Astrocyte (in vitro differentiated cells and primary cell): ENCODE results near the gene SH3GL3. TPM values are rescaled to one million over a fixed set of nuclear protein-coding genes. Genes with fewer than 3 reads are reported as not detected.

Experiments
- DNase-seq: peaks from one replicate; pipeline ENCODE4 v3.0.0-alpha.2; 2010; ENCODE audit warnings: low read depth
- FAIRE-seq: peaks from 2 replicates; lab custom pipeline; 2011; peaks lifted over from hg19 to GRCh38; lab: Jason Lieb, UNC
- H2AFZ ChIP-seq: 2 replicates; pipeline ENCODE4 v1.6.0; 2012; ENCODE audit warnings: low read depth, low read length, inconsistent platforms
- H3K27ac ChIP-seq: 2 replicates; pipeline ENCODE4 v1.5.1; 2011; ENCODE audit warnings: low read depth, low read length, inconsistent platforms
- H3K27me3 ChIP-seq: 2 replicates; pipeline ENCODE4 v1.6.0; 2011; ENCODE audit warnings: low read length, inconsistent platforms; ENCODE audit not compliant: insufficient read depth
- H3K36me3 ChIP-seq: 2 replicates; pipeline ENCODE4 v1.5.1; 2011; ENCODE audit warnings: low read length, inconsistent platforms; ENCODE audit not compliant: insufficient read depth
- H3K4me1 ChIP-seq: 2 replicates; pipeline ENCODE4 v1.5.1; 2011; ENCODE audit warnings: low read length, inconsistent platforms; ENCODE audit not compliant: insufficient read depth
- H3K4me2 ChIP-seq: 2 replicates; pipeline ENCODE4 v1.6.0; 2012; ENCODE audit warnings: low read length, inconsistent platforms
- H3K4me3 ChIP-seq: 2 replicates; pipeline ENCODE4 v1.5.1; 2011; ENCODE audit warnings: low read depth, mild to moderate bottlenecking, low read length, inconsistent platforms; ENCODE audit not compliant: insufficient read depth
- H3K79me2 ChIP-seq: 2 replicates; pipeline ENCODE4 v1.6.0; 2012; ENCODE audit warnings: mild to moderate bottlenecking, low read length, inconsistent platforms; ENCODE audit not compliant: insufficient read depth
- H3K9ac ChIP-seq: 2 replicates; pipeline ENCODE4 v1.6.0; 2012; ENCODE audit warnings: mild to moderate bottlenecking, low read length, inconsistent platforms
- H3K9me3 ChIP-seq: 2 replicates; pipeline ENCODE4 v1.5.1; 2012; ENCODE audit warnings: low read depth, mild to moderate bottlenecking, low read length, inconsistent platforms; ENCODE audit not compliant: insufficient read depth
- H4K20me1 ChIP-seq: 2 replicates; pipeline ENCODE4 v1.6.0; 2012; ENCODE audit warnings: low read length, inconsistent platforms; ENCODE audit not compliant: insufficient read depth
- H3K27ac Mint-ChIP-seq: one replicate; pipeline ENCODE4 v1.8.0; 2021; ENCODE audit warnings: mild to moderate bottlenecking, mixed read lengths; ENCODE audit not compliant: unreplicated experiment
- H3K27me3 Mint-ChIP-seq: one replicate; pipeline ENCODE4 v1.8.0; 2021; ENCODE audit warnings: low read depth, mixed read lengths; ENCODE audit not compliant: unreplicated experiment
- H3K36me3 Mint-ChIP-seq: one replicate; pipeline ENCODE4 v1.8.0; 2021; ENCODE audit warnings: low read depth, mixed read lengths; ENCODE audit not compliant: unreplicated experiment
- H3K4me1 Mint-ChIP-seq: one replicate; pipeline ENCODE4 v1.8.0; 2021; ENCODE audit warnings: low read depth, mixed read lengths; ENCODE audit not compliant: unreplicated experiment
- H3K4me3 Mint-ChIP-seq: one replicate; pipeline ENCODE4 v1.8.0; 2021; ENCODE audit warnings: mild to moderate bottlenecking, moderate library complexity, mixed read lengths; ENCODE audit not compliant: unreplicated experiment
- H3K9me3 Mint-ChIP-seq: one replicate; pipeline ENCODE4 v1.8.0; 2021; ENCODE audit warnings: mild to moderate bottlenecking, mixed read lengths; ENCODE audit not compliant: unreplicated experiment
- EZH2 ChIP-seq: IDR thresholded peaks from 2 replicates; pipeline ENCODE4 v1.6.1; 2012; ENCODE audit warnings: mild to moderate bottlenecking, low read length, inconsistent platforms; ENCODE audit not compliant: insufficient read depth
- total RNA-seq: library from RNA; stranded (reverse); gene quantifications from 2 replicates; pipeline ENCODE4 v1.2.1, GENCODE V29; 2021
- TF ChIP-seq, protein P1 (sequence below): IDR thresholded peaks from 2 replicates; pipeline ENCODE4 v1.5.1; 2011; ENCODE audit warnings: low read depth, mild to moderate bottlenecking, inconsistent platforms, low read length, moderate library complexity; ENCODE audit not compliant: insufficient read depth

The SH3GL3 gene
- total RNA-seq, 1 donor from 2014 or later = 2.7 TPM

DNA sequence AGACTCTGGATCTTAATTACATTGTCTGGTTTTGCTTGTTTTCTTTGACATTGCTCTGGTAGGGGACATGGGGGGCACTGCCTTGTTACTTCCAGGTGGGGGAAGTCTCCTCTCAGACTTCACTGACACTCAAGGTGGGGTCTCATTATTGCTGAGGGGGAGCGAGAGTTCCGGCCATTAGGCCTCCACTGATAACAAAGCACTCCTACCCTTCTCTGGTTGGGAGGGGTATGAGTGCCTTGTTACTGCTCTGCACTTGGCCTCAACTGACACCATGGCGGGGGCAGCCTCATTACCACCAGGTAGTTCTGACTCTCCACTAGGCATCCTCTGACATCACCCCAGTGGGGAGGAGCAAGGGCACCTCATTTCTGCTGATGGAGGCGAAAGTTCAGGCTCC, 25.7 kb downstream of the SH3GL3 start:
- H3K9me3 ChIP-seq = no peaks in the 10 kb centered on the region
- Mint-ChIP-seq H3K27ac (no peak overlapping the region), H3K9me3 (peaks cover 3% of the 10 kb centered on the region), H3K4me3 (no peak overlapping the region), H3K27me3 (no peaks in the 10 kb centered on the region), H3K4me1 (peaks cover 21% of the 10 kb centered on the region), H3K36me3 (no peaks in the 10 kb centered on the region)
- H3K27ac ChIP-seq = no peak overlapping the region
- no peaks in the 10 kb centered on the region for H3K79me2 ChIP-seq
- no peaks in the 10 kb centered on the region for H3K36me3 ChIP-seq
- H4K20me1 ChIP-seq = no peaks in the 10 kb centered on the region
- no peak for FAIRE-seq
- no peak overlapping the region for H3K4me2 ChIP-seq
- H3K9ac ChIP-seq = no peak overlapping the region
- no peak overlapping the region for H3K4me3 ChIP-seq
- no peak for TF ChIP-seq EZH2
- TF ChIP-seq, protein P1, sequence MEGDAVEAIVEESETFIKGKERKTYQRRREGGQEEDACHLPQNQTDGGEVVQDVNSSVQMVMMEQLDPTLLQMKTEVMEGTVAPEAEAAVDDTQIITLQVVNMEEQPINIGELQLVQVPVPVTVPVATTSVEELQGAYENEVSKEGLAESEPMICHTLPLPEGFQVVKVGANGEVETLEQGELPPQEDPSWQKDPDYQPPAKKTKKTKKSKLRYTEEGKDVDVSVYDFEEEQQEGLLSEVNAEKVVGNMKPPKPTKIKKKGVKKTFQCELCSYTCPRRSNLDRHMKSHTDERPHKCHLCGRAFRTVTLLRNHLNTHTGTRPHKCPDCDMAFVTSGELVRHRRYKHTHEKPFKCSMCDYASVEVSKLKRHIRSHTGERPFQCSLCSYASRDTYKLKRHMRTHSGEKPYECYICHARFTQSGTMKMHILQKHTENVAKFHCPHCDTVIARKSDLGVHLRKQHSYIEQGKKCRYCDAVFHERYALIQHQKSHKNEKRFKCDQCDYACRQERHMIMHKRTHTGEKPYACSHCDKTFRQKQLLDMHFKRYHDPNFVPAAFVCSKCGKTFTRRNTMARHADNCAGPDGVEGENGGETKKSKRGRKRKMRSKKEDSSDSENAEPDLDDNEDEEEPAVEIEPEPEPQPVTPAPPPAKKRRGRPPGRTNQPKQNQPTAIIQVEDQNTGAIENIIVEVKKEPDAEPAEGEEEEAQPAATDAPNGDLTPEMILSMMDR = no peak
- H3K27me3 ChIP-seq = no peaks in the 10 kb centered on the region
- no peak overlapping the region for H2AFZ ChIP-seq
- no peak for DNase-seq
- no peaks in the 10 kb centered on the region for H3K4me1 ChIP-seq

DNA sequence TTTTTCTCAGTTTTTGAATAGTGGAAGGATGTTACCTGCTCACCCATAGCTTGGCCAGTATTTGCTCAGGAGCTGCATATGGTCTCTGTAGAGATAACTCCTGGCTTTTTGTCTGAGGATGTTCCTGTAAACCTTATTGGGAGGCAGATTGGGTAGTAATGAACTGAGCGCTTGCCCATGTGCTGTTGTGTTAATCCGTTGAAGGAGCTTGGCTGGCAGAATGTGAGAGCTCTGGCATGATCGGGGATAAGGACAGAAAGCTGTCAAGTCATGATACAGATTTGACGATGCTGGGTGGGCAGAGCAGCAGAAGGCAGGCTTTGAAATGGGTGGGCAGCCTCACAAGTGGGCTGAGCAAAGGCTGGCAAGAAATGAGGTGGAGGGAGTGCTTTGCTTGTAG, 27.4 kb downstream of the SH3GL3 start:
- Histone ChIP-seq H3K4me2 (no peak overlapping the region), H3K27me3 (no peaks in the 10 kb centered on the region), H3K9ac (no peak overlapping the region), H3K9me3 (no peaks in the 10 kb centered on the region), H4K20me1 (no peaks in the 10 kb centered on the region), H3K27ac (no peak overlapping the region), H2AFZ (no peak overlapping the region), H3K79me2 (no peaks in the 10 kb centered on the region), H3K36me3 (no peaks in the 10 kb centered on the region), H3K4me3 (no peak overlapping the region), H3K4me1 (no peaks in the 10 kb centered on the region)
- H3K4me1 Mint-ChIP-seq = peaks cover 24% of the 10 kb centered on the region
- no peak for DNase-seq
- no peak overlapping the region for H3K4me3 Mint-ChIP-seq
- peak overlapping the region; percentile 84 for H3K27ac Mint-ChIP-seq
- no peak for FAIRE-seq
- peaks cover 3% of the 10 kb centered on the region for H3K9me3 Mint-ChIP-seq
- H3K27me3 Mint-ChIP-seq = no peaks in the 10 kb centered on the region
- no peak for TF ChIP-seq EZH2
- TF ChIP-seq, protein P1 = no peak
- H3K36me3 Mint-ChIP-seq = no peaks in the 10 kb centered on the region

DNA sequence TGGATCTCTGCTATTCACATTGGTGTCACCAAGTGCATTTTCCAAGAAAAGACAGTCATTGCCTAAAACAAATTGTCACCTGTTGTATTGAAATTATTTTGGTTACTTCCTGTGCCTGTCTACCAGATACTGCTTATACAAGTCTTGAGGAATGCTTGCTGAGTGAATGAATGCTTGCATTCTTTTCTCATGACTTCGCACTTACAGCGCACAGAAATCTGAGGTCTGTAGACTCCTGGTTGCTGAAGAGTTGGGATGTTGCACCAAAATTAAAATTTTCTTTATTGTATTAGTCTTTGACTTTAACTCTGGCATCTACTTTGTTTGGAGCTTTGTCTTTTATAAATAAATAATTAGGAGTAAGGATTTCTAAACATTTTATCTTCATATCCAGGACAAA, 28.4 kb downstream of the SH3GL3 start:
- H3K27me3 ChIP-seq = no peaks in the 10 kb centered on the region
- no peak for TF ChIP-seq EZH2
- TF ChIP-seq, protein P1 = no peak
- Mint-ChIP-seq H3K36me3 (no peaks in the 10 kb centered on the region), H3K4me1 (peaks cover 24% of the 10 kb centered on the region), H3K9me3 (peaks cover 3% of the 10 kb centered on the region), H3K27ac (peak overlapping the region; percentile 0), H3K27me3 (no peaks in the 10 kb centered on the region), H3K4me3 (no peak overlapping the region)
- H3K9me3 ChIP-seq = no peaks in the 10 kb centered on the region
- H3K4me2 ChIP-seq = no peak overlapping the region
- H3K4me3 ChIP-seq = no peak overlapping the region
- no peak overlapping the region for H2AFZ ChIP-seq
- no peak overlapping the region for H3K9ac ChIP-seq
- DNase-seq = peak; percentile 63
- H3K27ac ChIP-seq = no peak overlapping the region
- no peaks in the 10 kb centered on the region for H3K4me1 ChIP-seq
- no peaks in the 10 kb centered on the region for H3K36me3 ChIP-seq
- H3K79me2 ChIP-seq = no peaks in the 10 kb centered on the region
- no peaks in the 10 kb centered on the region for H4K20me1 ChIP-seq
- no peak for FAIRE-seq
